NOMO-1 treated with dmso at 0.1 percent for 144 hours (cell line): Measurements from ENCODE around the gene SLC10A1.
A peak's percentile ranks its signal among the peaks of the same experiment; 100 is the strongest.
"Not testable (repeated sequence)": the region's sequence is repeated elsewhere in the genome, so short reads cannot be mapped to it uniquely, and the experiment has no call there.

Source experiments
- DNase-seq: peaks from one replicate; lab custom pipeline; 2025; ENCODE audit not compliant: unreplicated experiment; lab: John Stamatoyannopoulos, UW

SLC10A1 gene

GRCh38 chr14:69770559-69770958 lies 26.5 kb downstream of the SLC10A1 start:
- DNase-seq = no peak

- no peak for DNase-seq
These were observed 27.4 kb downstream of the SLC10A1 start for GRCh38 chr14:69769623-69770022.

- no peak for DNase-seq
These were observed 28.2 kb downstream of the SLC10A1 start for GRCh38 chr14:69768873-69769272.

- DNase-seq = peak; percentile 74
These were observed 29.6 kb downstream of the SLC10A1 start for GRCh38 chr14:69767369-69767999.

- DNase-seq = peak; percentile 97
These were observed 30.1 kb downstream of the SLC10A1 start, which contains the start of gene SRSF5 for GRCh38 chr14:69766984-69767368. SRSF5 (plus strand) TSS chr14:69767142; CDS start chr14:69768157, 1,015 bp downstream.

GRCh38 chr14:69763761-69764510 lies 33.1 kb downstream of the SLC10A1 start:
- no peak for DNase-seq

- peak; percentile 37 for DNase-seq
These were observed 36.2 kb downstream of the SLC10A1 start for GRCh38 chr14:69760810-69761209.

GRCh38 chr14:69756298-69756697 lies 40.7 kb downstream of the SLC10A1 start:
- no peak for DNase-seq

GRCh38 chr14:69755784-69756183 lies 41.3 kb downstream of the SLC10A1 start:
- no peak for DNase-seq

- DNase-seq = peak; percentile 53
These were observed 41.7 kb downstream of the SLC10A1 start for GRCh38 chr14:69755296-69755695.

GRCh38 chr14:69754487-69754886 lies 42.6 kb downstream of the SLC10A1 start:
- no peak for DNase-seq

GRCh38 chr14:69753860-69754259 lies 43.2 kb downstream of the SLC10A1 start:
- peak; percentile 10 for DNase-seq

- DNase-seq = no peak
These were observed 44.3 kb downstream of the SLC10A1 start for GRCh38 chr14:69752773-69753172.

- no peak for DNase-seq
These were observed 46.5 kb downstream of the SLC10A1 start for GRCh38 chr14:69750495-69750894.

- DNase-seq = no peak
These were observed 47.1 kb downstream of the SLC10A1 start for GRCh38 chr14:69749956-69750355.

GRCh38 chr14:69741055-69741454 lies 56.0 kb downstream of the SLC10A1 start:
- no peak for DNase-seq

- not testable (repeated sequence) for DNase-seq
These were observed 60.6 kb downstream of the SLC10A1 start for GRCh38 chr14:69736405-69736804.

GRCh38 chr14:69731919-69732598 lies 65.0 kb downstream of the SLC10A1 start:
- not testable (repeated sequence) for DNase-seq

GRCh38 chr14:69727860-69728259 lies 69.2 kb downstream of the SLC10A1 start:
- no peak for DNase-seq

GRCh38 chr14:69726761-69727511 lies 70.1 kb downstream of the SLC10A1 start:
- DNase-seq = peak; percentile 49
